SK-N-DZ (cell line): ENCODE data around the gene DHX35.
A peak's percentile ranks its signal among the peaks of the same experiment; 100 is the strongest.

ENCODE experiments used
- DNase-seq: peaks from one replicate; pipeline ENCODE4 v3.0.0-alpha.2; 2015; ENCODE audit warnings: low spot score
- small RNA-seq, 2 experiments: library from RNA; depleted of rRNA; stranded (forward); fragments of <200 nt; gene quantifications; one replicate each; pipeline ENCODE3, GENCODE V24; 2014

Gene DHX35

DNA sequence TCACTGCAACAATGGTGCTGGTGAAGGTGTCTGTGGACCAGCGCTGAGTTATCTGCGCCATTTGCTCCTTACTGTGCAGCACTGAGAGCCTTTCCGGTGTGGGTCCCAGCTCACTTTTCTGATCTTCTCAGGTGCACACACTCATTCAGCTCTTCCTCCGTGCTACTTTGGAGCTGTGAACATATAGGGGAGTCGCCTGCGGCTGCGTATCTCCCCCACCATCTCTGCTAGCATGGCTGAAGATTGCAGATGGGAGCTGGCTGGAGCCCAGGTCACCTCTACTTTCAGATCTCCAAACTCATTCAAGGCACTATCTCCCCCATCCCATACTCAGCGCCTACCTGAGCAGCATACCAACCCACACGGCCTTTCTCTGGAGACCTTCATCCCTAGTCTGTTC is 96.9 kb downstream of the DHX35 start:
- no peak for DNase-seq

GRCh38 chr20:39066471-39067242 is 104.5 kb downstream of the DHX35 start:
- DNase-seq: peak; percentile 93

GRCh38 chr20:39067526-39068216 is 105.5 kb downstream of the DHX35 start:
- DNase-seq: no peak

- no peak for DNase-seq
Observed at GRCh38 chr20:39069976-39070375, 107.8 kb downstream of the DHX35 start.

- no peak for DNase-seq
Observed at GRCh38 chr20:39070484-39071231, 108.5 kb downstream of the DHX35 start.

DNA sequence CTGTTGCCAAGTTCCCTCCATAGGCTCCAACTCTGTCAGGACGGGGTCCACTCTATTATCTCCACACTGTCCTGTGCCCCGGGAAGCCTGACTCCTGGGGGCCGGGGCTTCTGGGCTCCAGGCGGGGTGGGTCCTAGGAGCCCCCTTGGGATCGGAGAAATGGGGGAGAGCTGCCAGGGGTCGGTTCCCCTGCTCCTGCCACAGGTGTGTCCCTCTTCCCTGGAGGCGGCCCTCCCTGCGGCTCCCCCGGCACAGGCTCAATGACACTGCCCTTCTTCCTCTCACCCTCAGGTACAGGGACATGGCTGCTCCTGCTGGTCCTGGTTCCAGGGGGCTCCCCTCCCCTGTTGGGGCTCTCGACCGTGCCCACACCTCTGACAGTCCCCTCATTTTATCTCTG is 110.0 kb downstream of the DHX35 start:
- no peak for DNase-seq

- DNase-seq: no peak
Observed at GRCh38 chr20:39072653-39073052, 110.5 kb downstream of the DHX35 start.

- DNase-seq: no peak
Observed at GRCh38 chr20:39075731-39076130, 113.6 kb downstream of the DHX35 start.

DNA sequence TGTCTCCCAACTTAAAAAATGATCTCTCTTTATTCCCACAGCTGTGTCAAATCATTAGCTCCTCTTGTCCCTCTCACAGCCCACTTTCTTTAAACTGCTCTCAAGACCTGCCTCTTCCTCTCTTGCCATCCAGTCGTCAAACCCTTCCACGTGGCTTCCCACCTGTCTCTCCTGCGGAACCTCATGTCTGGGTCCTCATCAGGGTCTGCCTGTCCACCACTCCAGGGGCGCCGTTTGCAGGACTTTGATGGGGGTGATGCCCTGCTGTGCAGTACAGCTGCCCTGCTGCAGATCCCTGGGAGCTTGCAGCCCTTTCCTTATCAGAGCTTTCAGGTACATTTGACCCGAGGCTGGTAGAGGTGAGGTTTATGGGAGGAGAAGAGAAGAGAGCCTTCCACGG is 114.8 kb downstream of the DHX35 start:
- no peak for DNase-seq

- no peak for DNase-seq
Observed at GRCh38 chr20:39080326-39080725, 118.2 kb downstream of the DHX35 start.

DNA sequence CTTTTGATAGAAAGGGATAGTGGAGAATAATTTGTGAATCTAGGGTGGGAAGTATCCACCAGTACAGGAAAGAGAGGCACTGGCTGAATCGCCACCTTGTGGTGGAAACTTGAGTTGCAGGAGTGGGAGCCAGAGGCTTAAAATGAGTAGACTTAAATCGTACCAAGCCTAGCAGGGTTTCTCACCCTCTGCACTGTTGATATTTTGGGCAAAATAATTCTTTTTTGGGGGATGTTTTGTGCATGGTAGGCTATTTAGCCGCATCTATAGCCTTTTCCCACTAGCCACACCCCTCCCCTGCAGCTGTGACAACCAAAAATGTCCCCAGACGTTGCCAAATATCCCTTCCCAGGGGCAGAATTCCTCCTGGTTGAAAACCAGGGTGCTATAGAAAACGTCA is 119.1 kb downstream of the DHX35 start:
- DNase-seq: peak; percentile 87

- DNase-seq: no peak
Observed at GRCh38 chr20:39082622-39083398, 120.7 kb downstream of the DHX35 start.

GRCh38 chr20:39083761-39084160 is 121.6 kb downstream of the DHX35 start:
- peak; percentile 95 for DNase-seq

DNA sequence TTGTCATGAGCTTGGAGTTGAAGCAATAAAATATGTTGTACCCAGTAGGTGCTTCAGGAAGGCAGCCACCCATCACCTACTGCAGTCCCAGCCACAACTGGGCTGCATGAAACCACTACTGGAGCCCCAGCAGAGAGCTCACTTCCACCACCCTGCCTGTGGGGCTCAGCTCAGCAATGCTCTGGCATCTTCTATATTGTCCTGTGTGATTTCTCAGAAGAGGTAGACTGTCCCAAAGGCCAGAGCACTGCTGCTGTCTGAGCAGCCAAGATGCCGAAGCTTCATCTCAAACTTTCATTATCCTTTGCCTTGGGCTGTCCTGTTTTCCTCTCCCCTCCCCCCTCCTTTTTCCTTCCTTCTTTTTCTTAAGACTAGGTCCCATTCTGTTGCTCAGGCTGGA is 126.9 kb downstream of the DHX35 start:
- DNase-seq: peak; percentile 61

Small RNAs within 50 kb of the gene (small RNA-seq; reads per million reads assigned to genes)
- gene AL023803.1: 0.09 to 0.24 reads per million in 2 experiments
